ENCODE measurements around the gene SPTB.

Gene SPTB

DNA sequence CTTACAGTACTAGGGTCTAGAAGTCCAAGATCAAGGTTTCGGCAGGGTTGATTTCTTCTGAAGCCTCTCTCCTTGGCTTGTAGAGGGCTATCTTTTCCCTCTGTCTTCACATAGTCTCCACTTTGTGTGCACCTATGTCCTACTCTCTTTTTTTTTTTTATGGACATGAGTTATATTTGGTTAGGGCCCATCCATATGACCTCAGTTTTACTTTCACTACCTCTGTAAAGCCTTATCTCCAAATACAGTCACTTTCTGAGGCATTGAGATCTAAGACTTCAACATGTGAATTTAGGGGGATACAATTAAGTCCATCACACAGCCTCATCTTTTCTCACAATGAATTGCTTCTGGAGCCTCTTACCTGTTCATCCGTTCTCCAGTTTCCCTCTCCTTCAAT is 5.9 kb upstream of the SPTB start:
- no peak for DNase-seq

DNA sequence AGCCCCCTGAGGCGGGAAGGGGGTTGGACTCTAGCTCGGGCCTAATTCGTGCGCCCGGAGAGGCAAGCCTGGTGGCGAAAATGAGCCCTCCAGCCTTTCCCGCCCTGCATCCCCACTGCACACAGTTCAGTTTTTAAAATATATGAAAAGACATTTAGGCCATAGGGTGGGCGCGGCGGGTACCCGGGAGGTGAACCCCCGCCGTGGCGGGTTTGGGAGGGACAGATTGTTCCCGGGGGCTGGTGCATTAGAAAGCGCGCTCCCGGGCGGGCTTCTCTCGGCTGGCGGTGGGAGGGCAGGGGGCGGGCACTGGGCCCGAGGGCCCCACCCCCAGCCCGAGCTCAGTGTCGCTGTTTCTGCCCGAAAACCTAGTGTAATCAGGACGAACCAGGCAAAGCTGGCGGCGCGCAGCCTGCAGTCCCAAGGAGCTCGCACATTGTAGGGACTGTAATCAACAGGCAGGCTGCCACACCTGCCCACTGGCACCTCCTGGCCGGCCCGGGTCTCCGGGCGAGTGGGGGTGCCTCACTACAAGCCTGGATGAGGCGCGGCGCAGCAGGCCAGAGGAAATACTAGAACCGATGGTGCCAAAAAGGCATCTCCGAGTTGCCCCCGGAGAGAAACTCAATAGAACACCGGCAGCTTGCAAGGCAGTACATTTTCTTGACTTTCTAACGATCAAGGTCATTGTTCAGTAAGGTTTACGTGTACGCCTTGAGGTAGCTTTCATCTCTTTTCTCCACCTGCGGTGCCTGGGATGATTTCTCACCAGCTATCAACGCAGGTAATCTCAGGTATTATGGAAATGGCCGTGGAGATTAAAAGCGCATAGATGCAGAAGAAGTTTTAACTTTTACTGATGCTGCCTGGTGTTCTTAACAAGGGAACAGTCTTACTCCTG is 764 bp upstream of the SPTB start:
- DNase-seq: no peak

DNA sequence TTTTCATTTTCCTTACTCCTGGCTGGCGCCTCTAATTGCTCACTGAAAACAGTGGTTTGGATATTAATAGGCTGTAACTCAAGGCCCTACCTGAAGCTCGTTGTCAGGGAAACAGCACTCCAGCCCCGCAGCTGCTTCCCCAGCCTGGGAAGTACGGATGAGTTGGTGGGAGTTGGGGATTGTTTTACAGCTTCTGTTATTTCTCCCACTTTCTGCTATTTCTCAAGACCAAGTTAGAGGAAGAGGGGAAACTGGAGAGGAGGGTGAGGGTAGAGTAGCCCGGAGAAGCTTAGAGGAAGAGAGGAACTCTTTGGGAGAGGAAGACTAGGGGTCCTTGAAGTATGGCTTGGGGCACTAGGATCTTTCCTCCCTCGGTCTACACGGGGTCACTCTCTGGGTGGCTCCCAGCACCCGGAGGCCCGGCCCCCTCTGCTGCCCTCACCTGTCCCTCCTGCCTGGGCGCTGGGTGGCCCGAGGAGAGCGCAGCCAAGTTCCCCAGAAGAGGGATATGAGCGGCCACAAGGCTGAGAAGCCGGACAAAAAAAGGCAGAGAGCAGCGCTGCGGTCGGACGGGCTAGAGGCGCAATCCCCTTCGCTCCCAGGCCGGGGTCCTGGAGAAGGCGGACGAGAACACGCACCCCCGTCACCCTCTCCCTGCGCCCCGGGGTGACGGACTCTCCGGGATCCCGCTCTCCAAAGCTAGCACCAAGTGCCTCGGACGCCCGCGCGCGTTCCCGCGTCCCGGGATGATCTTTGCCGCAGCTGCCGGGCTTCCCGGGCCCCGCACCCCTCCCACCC is 671 bp downstream of the SPTB start:
- DNase-seq: no peak

DNA sequence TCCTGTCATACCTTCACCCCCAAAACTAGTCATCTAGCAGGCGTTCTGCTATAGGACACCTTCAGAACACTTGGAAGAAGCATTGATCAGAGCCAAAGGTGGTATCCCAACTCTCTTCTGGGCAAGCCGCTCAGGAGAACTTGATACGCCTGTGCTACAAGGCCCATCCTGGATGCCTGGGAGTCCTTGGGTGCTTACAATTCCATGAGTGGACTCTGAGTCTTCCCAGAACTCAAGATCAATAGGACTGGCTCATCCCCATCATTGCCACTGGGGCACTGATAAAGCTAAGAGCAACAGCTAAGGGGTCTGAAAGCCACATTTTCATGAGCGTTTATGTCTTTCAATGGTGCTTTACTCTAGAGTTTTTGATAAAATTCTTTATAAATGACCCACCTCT is 1.9 kb downstream of the SPTB start:
- DNase-seq: no peak

DNA sequence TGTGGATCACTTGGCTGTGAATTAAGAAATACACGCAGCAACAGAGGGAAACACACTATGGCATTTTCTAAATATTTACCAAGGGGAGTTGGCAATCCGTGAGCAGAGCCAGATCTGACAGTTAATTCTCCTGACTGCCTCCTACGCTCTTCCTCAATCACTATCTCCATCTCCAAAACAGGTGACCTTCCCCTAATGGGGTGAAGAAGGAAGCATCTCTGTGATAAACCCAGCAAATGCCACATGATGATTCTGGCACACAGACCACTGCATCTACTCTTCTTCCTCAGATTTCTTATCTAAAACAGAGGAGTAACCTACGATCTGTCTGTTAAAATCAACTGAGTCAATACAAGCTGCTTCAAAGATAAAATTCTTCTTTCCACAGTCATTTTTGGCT is 4.4 kb downstream of the SPTB start:
- no peak for DNase-seq

DNA sequence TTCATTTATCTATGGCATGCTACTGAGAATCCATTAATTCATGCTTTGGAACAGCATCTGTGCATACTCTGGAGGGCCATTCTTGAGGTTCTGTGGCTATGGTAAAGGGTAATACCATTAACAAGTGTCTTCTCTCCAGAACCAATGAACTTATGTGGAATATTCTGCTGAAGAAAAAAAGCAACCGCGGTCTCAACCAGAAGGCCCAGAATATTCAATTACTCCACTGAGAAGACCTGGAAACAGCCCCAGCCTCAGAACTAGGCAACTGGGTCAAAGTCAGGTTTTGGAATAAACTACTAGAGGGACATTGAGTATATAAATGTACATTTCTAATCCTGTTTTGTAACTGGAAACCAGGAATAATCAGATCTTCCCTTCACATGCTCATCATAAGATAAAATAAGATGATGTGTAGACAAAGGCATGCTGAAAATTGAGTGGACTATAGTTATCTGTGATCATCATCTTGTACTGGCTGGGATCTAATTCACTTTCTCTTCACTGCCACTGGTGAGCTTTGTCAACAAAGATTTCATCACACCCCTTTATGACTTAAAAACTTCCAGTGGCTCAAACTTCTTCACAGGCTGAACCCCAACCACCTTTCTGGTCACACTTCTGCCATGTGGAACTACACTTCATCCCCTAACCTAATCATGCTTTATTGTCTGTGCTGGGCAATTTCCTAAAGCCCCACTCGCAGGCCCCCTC is 6.0 kb downstream of the SPTB start:
- DNase-seq: peak; percentile 9

DNA sequence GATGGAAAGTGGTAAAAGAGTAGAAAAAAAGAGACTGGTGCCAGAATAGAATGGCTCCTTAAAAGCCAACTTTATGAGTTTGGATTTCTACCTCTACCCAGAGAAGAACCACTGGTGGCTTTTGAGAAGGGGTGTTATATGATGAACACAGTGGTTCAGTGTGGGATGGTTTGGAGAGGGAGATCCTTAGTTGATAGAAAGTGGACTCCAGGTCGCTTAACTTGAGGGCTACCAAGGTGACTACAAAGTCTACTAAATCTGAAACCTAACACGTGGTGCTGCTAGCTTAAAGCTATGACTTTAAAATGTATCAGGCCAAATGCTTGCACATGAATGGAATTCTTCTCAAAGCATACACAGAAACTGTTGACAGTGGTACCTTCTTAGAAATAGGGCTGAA is 8.4 kb downstream of the SPTB start:
- DNase-seq: no peak

DNA sequence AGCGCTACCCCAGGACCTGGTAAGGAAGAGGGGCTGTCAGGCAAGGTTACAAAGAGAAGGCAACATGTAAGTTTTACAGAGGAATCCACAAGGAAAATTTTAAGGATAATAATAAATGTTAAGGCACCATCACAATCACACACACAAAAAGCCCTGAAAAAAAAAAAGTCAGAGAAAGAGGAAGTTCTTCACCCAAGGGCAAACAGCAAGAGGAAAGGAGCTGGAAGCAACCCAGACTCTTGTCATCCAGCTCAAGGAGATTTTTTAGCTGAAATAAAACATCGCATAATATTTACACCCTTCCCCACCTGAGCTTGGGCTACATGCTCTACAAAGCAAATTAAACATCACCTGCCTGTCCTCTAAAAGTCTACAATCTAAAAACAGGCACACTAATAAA is 9.5 kb downstream of the SPTB start:
- DNase-seq: no peak

DNA sequence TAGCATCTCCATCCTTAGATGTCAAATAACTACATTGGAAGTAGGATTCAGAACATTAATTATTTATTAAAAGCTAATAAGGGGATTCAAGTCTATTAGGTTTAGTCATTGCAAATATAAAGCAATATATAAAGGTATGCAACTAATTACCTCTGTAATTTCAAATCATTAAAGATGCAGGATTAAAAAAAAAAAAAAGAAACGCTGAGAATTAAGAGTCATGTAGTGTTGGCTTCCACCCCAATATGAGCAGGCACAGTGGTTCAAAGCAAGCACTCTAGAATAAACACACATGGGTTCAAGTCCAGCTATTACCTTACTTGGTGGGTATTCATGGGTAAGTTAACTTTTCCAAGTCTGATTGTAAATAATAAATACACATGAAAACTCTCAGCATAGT is 10.9 kb downstream of the SPTB start:
- DNase-seq: no peak

DNA sequence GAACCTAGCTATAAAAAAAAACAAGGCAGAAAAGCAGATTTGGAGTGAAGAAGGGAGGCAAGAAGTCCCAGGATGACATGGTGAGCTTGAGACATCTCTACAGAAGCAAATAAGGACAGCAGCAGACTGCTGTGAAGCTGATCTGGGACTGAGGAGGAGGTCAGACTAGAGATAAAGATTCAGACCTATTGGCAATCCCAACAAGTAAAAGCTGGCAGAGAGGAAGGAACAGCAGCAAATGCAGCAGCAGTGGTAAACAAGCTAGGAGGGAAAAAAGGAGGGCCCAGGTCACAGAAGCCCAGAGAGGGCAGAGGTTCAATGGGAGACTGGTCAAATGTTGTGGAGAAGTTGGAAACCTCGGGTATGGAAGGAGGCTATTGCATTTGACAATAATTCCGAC is 11.3 kb downstream of the SPTB start:
- DNase-seq: no peak

DNA sequence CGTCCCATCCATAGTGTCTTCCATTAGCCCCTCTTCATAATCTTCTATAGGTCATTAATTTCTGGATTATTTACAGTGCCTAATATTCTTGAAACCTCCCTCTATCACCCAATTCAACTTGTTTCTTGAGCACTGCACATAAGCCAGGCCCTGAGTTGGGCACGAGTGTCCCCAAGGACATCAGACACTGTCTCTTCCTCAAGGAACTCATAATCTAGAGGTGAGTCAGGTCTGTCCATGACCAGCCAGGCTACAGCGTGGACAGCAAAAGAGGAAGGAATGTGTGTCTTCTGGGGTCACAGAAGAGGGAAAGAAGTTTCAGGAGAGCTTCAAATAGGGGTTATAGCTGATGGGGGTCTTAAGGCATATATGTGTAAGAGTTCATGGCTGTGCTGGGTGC is 12.5 kb downstream of the SPTB start:
- DNase-seq: no peak

DNA sequence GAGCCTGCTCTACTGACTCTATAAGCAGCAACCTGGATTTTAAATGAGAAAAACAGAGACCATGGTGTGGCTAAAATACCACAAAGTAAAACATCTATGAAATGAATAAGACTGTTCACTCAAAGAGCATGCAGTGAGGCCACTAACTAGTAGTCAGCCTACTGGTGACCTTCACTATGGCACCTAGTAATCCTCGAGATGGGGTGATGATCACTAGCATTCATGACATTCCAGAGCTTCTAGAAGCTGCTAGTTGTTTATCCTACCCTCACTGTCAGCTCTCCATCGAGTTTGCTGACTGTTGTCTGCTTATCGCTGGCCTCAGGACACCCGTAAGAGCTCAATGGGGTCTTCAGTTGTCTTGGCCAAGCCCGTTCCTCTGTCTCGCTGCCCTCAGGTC is 13.7 kb downstream of the SPTB start:
- no peak for DNase-seq

DNA sequence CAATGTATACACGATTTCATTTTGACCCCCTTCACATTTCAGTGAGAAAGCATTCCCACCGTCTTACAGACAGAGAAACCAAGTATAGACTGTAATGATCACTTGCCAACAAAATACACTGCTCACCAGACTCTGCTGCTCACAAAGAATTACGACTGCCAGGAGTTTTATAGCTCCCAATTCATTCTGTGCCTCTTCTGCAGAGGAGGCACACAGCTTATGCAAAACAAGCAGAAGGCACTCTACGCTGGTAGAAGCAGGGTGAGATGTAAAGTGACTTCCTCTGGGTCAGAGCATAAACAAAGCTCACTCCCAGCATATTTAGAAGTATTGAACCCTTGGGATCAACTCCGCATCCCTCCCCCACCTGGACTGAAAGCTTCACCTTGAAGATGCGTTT is 14.6 kb downstream of the SPTB start:
- no peak for DNase-seq

DNA sequence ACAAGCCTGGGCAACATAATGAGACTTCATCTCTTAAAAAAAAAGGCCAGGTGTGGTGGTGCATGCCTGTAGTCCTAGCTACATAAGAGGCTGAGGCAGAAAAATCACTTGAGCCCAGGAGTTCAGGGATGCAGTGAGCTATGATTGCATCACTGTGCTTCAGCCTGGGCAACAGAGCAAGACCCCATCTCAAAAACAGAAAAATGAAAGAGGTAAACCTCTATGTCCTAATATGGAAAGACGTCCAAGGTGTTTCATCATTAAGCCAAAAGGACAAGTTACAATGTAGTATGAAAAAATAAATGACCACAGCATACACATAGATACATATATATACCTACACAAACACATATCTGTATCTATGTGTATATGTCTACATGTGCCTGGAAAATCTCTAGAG is 15.4 kb downstream of the SPTB start:
- no peak for DNase-seq

DNA sequence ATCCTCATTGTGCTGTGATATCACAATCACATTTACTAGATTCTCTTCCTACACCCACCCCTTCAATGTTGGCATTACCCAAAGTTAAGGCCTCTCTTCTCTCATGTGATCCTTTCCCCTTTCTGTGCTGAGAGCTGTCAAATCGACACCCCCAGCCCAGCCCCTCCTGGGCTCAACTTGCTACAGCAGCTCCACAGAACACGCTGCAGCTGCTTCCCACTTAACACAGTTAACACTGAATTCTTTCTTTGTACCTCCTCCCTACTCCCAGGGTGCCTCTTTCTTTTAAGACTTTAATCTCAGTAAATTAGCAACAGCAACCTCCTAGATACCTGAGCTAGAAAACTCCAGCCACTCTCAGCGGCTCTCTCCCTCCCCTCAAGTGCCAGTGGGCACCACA is 17.8 kb downstream of the SPTB start:
- DNase-seq: no peak

DNA sequence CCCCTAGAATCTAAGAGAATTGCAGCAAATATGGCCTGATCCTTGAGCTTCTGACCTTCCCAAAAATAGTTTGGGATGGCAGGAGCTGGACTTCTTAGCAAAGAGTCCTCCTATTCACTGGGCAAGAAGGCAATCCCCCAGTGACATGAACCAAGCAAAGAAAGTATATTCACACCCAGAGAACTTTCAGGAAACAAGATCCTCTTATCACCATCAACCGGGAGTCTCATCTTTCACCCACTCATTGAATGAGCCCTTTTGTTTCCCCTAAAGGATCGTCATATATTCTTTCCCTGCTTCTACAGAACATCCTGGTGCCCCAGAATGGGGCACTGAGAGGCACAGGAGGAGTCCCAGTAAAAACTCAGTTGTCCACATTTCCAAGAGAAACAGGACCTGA is 19.7 kb downstream of the SPTB start:
- no peak for DNase-seq

DNA sequence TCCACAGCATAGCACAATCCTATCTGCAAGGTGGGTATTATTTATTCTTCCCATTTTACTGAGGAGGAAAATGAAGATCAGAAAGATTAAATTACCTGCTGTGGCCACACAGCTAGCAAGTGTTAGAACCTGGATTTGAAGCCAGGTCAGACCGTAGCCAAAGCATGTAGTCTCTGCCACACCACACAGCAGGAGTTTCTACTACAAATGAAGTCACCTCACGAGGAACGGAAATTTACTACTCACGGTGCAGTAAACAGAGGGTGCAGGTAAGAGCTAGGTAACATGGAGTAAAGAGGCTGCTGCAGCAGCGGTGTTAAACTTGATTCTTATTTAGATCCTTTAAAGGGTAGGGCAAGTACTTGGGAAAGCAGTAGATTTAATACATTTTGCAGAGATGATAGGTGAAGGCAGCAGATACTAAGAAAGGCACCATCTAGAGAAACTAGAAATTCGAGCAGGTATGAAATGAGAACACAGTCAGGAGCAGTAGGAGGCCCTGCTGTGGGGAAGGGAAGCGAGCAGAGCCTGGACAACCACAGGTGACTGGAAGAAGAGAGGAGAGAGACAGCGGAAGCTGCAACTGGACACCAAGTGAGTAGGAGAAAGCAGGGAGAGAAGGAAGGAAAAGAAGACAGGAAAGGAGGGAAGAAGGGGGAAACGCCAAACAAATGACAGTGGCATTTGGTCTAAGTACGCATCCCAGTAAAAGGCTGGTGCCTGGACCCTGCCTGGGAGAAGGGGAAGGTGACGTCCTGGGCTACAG is 21.5 kb downstream of the SPTB start:
- no peak for DNase-seq

DNA sequence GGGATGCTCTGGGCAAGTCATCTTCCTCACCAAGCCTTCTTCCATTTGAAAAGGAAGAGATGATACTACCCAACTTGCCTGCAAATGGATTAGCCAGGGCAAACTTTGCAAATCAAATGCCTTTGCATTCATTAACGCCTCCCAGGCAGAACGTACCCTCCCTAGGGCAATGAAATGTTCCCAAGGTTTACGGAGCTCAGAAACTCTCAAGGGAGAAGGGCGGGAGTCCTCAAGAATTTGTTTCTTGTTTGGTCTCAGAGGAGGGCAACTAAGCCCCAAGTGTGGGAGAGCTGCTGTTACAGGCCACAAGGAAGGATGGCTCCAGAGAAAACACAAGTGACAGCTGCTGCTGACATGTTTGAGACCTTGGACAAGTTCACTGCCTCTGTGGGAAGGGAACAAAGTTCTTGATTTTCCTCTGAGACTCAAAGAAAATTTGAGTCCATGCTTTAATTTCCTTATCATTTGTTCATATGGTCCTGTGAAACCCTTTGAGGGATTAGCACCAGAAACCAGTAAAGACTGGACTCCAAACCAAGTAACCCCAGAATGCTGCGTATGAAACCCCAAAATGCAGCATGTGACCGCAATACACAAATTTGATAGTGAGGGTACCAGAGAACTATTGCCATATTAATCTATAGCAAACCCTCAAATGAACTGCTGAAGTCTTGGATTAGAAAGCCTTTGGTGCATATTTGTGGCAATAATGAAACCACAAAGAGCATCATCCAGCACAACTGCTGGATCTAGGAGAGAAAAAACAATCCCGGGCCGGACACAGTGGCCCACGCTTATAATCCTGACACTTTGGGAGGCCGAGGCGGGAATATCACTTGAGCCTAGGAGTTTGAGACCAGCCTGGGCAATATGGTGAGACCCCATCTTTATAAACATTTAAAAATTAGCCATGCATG is 22.9 kb downstream of the SPTB start:
- DNase-seq: no peak

DNA sequence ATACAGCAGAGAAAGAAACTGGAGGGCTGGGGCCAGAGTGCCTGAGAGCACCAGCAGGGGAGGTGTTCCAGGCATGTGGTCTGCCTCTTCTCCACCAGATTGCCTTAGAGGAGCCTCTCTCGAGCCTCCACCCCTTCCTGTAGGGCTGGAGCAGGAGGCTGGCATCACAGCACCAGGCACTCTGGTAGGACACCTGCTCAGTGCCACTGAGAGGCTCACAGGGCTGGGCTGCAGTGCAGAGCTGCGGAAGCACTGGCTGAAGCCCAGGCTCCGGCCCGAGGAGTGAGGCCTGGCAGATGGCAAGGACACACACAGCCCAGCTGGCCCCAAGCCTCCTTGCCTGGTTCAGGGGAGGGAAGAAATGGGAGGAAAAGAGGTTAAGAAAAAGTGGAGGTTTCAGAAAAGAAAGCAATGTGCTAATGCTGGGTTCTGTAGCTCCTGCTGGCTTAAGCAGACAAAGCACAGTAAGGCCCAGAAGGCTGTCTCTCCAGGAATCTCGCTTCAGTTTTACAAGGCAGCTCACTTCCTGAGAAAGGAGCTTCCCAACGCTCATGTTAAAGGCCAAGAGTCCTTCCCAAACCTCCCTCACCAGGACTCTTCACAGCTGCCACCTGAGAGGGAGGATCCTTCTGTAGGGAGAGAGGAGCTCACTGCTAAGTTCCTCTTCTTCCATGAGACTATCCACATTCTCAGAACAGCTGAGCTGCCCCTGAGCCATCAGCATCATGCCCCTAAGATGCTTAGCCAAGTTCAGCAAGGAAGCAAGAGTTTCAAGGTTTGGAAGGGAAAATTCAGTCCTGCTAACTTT is 23.8 kb downstream of the SPTB start:
- no peak for DNase-seq

DNA sequence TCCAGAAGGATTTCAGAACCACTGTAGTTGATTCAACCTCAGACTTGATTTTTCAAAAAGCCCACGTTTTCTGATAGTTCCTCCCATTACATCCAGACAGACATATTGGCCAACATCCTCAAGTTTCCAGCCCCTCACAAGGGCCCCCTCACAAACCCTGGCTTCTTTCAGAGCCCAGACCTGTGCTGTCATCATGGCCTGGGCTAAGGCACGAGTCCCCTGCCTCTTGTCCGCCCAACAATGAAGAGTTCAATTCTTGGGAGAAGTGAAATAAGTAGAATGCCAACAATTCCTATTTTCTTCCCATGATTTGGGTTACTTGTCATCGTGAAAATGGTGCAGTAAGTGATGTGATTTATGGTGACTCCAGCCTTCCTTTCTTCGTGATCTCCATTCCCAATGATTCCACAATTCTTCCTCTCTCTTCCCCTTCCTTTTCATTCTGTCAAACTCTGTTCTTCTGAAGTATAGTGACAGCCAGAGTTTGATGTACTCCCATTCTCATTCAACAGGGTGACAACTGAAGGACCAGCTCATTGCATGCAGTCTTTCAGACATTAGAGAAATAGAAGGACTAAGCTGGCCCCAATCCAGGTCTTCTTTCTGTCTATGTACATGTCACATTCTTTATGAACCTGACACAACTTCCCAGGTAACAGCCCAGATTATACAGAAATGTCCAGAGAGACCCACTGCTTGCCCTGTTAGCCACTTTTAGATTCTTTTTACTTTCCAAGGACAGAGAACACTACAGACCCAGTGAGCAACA is 29.2 kb downstream of the SPTB start:
- no peak for DNase-seq

Data from fibroblast of skin of back (primary cell).